Stimulated activated CD4-positive, alpha-beta T cell treated with anti-CD3 and anti-CD28 coated beads, Interleukin-15, amount 100 ng/mL, for 48 hours (primary cell): ENCODE measurements around the gene PACC1.

Source experiments
- DNase-seq, 2 donors: peaks; one replicate each; pipeline ENCODE4 v3.0.0-alpha.2; 2020; ENCODE audit warnings: low read depth in 2 of 2

The PACC1 gene

GRCh38 chr1:212414328-212415106 lies at the start of gene PACC1:
Gene PACC1, minus strand, starts transcription at chr1:212414886. Its CDS starts 129 bp downstream, at chr1:212414757.
- DNase-seq, result peak; percentile 83 to 87

- DNase-seq, result no peak
Observed at GRCh38 chr1:212463565-212464285, 49.0 kb upstream of the PACC1 start.

GRCh38 chr1:212461916-212462660 lies 47.4 kb upstream of the PACC1 start:
- DNase-seq, result no peak

GRCh38 chr1:212460376-212460775 lies 45.7 kb upstream of the PACC1 start:
- DNase-seq, result no peak

- no peak for DNase-seq
Observed at GRCh38 chr1:212459656-212460055, 45.0 kb upstream of the PACC1 start.

GRCh38 chr1:212458817-212459216 lies 44.1 kb upstream of the PACC1 start:
- no peak for DNase-seq

- DNase-seq, result peak; percentile 36 to 57
Observed at GRCh38 chr1:212457740-212458338, 43.2 kb upstream of the PACC1 start.

GRCh38 chr1:212455803-212456528 lies 41.3 kb upstream of the PACC1 start:
- peak; percentile 68 to 78 for DNase-seq

GRCh38 chr1:212455401-212455800 lies 40.7 kb upstream of the PACC1 start:
- no peak for DNase-seq

- DNase-seq, result no peak
Observed at GRCh38 chr1:212454741-212455140, 40.1 kb upstream of the PACC1 start.

- DNase-seq, result no peak
Observed at GRCh38 chr1:212453156-212453857, 38.6 kb upstream of the PACC1 start.

- DNase-seq, result no peak
Observed at GRCh38 chr1:212452323-212453155, 37.9 kb upstream of the PACC1 start.

- DNase-seq, result no peak
Observed at GRCh38 chr1:212451416-212452322, 37.0 kb upstream of the PACC1 start.

GRCh38 chr1:212450331-212450881 lies 35.7 kb upstream of the PACC1 start:
- no peak for DNase-seq

GRCh38 chr1:212447478-212447877 lies 32.8 kb upstream of the PACC1 start:
- DNase-seq, result no peak

- DNase-seq, result no peak
Observed at GRCh38 chr1:212446333-212446732, 31.6 kb upstream of the PACC1 start.

GRCh38 chr1:212442408-212442807 lies 27.7 kb upstream of the PACC1 start:
- DNase-seq, result no peak

GRCh38 chr1:212440419-212440818 lies 25.7 kb upstream of the PACC1 start:
- DNase-seq, result no peak
